Loucy (cell line): ENCODE measurements around the gene FAM222B.

Experiments
- CTCF ChIP-seq: fragments of 200-600 bp; sonication (generic); conservative IDR thresholded peaks from 2 replicates; pipeline ENCODE4 v1.5.1; 2014; ENCODE audit warnings: mild to moderate bottlenecking, antibody characterized with exemption, low read length
- EZH2phosphoT487 ChIP-seq: fragments of 200-600 bp; IDR thresholded peaks from 2 replicates; pipeline ENCODE4 v1.6.1; 2018; ENCODE audit warnings: antibody characterized with exemption, mild to moderate bottlenecking, moderate library complexity, borderline replicate concordance

DNA sequence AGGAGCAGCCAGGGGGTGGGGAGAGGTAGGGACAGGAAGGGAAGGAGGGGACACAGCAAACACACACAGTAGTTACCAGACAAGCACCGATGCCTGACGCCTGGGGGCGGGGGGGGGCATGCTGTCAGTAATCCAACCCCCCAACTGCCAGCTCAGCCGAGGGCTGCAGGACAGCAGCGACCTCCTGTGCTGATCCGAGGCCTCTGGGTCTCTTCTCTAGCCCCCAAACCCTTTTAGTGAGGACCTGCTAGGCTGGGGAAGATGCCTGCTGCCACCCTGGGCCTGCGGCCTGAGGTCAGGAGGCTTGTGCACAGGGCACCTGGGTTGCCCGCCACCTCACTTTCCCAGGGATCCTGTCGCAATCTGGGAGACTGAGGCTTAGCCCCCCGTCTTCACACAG is 43.4 kb upstream of the FAM222B start:
- no peak for TF ChIP-seq CTCF
- TF ChIP-seq EZH2phosphoT487 = no peak
